Renal cortical epithelial cell (primary cell): ENCODE measurements around the gene UBAP1. TPM values are rescaled to one million over a fixed set of nuclear protein-coding genes. Genes with fewer than 3 reads are reported as not detected.
"Not testable (repeated sequence)": the region's sequence is repeated elsewhere in the genome, so short reads cannot be mapped to it uniquely, and the experiment has no call there.

ENCODE experiments used
- DNase-seq: peaks from one replicate; pipeline ENCODE4 v3.0.0-alpha.2; 2011; ENCODE audit warnings: low read depth
- total RNA-seq: library from RNA; depleted of rRNA; stranded (reverse); fragments of >200 nt; gene quantifications from 2 replicates; pipeline ENCODE4 v1.2.3, GENCODE V29; 2014

UBAP1 gene
- total RNA-seq, 1 donor from 2014 or later = 83.0 TPM

DNA sequence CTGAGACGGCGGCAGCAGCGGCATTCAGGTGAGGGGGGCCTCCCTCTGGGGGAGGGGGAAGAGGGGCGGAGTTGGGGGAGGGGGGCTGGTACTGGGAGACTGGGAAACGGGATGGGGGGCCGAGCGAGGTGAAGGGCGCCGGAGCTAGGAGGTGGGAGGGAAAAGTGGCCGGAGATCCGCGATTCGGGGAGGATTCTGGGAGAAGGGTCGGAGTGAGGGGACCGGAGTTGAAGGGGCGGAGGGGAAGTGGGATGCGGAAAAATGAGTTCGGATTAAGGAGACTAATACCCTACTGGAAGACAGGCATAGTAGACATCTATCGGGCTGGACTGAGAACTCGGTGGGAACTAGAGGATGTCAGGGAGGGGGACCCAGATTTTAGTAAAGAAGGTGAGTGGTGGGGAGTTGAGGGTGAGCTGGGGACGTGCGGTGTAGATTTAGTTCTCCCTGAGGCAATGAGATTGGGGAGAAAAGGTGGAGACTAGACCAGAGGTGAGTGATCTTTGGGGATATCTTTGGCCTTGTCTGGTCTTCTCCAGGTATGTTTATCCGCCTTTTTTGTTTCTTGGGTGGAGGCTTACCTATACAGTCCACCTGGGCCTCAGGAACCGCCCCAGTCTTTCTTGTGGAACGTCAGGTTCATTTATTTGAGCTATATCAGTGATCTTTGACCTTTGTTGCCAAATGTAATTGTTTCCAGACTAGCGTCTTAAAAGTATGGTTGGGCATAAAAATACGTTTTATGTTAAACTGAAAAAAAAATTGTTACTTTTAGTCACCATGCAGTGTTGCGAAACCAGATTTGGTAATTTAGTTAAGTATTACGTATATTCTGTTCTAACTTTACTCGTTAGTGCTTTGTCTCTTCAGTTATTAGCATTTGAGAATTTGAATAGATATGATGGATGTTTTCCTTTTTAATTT lies 632 bp downstream of the UBAP1 start:
- DNase-seq = peak; percentile 66

DNA sequence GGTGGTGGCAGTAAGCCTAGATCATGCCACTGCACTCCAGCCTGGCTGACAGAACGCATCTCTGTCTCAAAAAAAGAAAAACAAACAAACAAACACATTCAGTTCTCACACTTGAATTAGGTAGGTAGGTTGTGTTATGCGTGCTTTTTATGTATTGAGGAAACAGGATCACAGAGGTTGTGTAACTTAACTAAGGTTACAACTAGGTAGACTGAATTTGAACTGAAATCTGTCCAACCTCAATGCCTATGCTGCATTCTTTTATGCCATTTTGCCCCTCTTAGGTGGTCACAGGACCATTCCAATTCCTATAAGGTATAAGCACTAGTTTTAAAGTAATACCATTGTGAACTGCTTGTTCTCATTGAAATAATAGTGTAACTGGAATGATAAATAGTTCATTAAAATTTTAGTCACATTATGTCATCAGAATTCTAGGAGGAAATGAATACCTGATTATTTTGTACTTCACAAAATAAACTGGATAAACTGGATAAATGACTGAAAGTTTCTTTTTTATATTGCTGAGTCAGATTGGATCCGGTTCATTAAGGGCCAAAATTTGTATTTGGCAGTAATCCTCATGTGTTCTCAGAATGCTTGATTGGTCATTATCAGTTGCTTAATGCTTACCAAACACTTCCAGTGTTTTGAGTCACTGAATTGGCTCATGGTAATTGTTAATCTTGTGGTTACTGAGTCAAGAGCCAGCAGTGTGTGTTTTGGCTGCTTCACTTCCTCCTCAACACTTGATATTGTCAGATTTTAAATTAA lies 7.1 kb downstream of the UBAP1 start:
- peak; percentile 100 for DNase-seq

DNA sequence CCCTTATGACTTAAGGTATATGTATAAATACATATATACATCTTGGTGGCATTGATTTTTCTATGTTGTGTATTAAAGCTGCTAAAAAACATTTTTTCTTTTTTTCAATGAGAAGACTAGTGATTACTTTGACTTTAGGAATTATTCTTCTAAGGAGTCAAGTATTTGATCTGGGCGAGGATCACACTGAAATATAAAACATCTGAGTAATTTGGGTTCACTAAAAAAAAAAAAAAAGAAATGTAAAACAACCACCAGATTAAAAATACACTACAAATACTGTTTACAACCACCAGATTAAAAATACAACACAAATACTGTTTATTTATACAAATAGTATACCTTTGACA lies 9.0 kb downstream of the UBAP1 start:
- DNase-seq = no peak

DNA sequence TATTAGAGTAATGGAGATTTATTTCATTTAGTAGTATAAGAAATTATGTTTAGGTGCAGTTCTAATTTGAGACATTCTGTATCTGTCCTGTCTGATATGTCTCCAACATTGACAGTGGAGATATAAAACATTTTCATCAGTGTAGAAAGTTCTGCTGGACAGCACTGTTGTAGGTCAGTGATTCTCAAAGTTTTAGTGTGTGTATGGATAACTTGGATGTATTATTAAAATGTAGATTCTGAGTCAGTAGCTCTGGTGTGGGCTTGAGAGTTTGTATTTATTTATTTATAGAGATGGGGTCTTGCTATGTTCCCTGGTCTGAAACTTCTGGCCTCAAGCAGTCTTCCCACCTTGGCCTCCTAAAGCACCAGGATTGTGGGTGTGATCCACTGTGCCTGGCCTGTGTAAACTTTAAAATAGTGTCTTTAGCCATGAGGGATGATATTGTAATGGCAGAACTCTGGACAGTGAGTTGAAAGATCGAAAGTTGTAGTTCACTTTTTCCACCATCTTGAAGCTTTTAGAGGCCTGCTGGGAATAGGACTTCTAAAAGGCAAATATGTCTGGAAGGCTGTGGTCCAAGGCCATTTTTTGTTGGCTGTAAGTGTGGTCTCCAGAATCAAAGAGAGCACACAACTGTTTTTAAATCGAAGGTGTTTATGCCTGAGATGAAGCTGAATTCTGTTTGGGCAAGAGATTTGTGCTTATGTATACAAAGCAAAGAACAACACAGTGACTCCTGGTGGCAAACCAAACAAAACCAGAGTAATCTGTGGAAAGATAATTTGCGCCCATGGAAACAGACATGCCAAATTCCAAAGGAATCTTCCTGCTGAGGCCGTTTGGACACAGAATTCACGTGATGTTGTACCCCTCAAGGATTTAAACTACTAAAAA lies 12.4 kb downstream of the UBAP1 start:
- DNase-seq = peak; percentile 52

DNA sequence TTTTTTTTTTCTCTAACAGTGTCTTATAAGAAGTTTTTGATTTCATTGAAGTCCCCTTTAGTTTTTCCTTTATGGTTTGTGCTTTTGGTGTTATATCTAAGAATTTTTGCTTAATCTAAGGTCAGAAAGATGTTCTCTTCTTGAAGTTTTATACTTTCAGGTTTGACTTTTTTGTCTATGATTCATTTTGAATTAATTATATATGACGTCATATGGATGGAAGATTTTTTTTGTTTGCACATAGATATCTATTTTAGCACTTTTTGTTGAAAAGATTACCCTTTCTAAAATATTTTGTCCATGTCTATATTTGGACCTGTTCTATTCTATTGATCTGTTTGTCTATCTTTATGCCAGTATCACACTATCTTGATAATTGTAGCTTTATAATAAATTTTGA lies 16.3 kb downstream of the UBAP1 start:
- DNase-seq = no peak

- not testable (repeated sequence) for DNase-seq
Observed at GRCh38 chr9:34197286-34197685, 18.4 kb downstream of the UBAP1 start.

DNA sequence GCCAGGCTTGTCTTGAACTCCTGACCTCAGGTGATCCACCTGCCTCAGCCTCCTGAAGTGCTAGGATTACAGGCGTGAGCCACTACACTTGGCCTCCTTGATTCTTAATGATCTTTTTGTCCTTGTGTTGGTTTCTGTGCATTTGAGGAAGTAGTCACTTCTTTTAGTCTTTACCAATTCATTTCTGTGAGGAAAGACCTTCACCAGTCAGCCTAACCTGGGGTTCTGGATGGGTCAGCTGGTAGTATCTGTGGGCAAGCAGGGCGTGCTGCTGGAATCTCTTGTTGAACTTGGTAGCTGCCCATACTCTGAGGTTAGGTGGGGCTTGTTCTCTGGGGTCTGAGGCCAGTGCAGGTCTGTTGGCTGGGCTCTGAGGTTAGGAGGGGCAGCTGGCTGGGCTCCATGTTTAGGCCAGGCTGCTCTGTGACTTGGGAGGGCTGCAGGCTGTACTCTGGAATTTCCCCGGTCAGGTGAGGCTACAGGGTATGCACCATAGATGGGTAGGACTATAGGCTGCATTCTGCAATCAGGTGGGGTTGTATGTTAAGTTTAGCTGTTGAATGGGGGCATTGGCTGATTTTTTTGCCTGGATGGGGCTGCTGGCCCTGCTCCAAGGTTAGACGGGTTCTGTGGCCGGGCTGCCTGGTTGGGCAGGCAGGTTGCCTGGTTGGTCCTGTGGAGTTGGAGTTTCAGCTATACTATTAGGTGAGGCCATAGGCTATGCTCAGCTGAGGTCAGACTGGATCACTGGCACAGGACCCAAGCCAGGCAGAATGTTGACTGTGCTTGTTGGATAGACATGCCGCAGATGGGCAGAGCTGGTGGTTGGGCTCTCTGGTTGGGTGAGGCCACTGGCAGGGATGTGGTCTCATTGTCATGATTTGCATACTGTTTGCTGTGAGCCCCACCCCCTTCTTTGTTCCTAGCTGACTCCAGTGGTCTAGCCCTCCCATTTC lies 19.2 kb downstream of the UBAP1 start:
- peak; percentile 39 for DNase-seq

DNA sequence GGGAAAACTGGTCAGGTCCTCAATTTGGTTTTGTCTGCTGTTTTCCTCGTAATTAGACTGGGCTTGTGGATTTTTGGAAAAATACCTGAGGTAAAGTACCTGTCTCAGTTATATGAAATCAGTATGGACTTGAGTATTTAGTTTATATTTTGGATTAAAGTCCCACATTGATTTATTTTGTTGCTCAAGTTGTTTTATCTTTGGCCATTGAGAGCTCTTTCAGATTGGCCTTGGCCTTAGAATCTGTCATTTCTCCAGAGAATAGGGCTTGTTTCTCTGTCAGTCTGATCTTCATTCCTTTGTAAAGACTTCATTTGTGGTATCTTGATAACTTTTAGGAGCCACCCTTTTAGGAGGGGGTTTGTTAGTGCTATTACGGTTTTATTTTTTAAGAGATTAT lies 21.2 kb downstream of the UBAP1 start:
- no peak for DNase-seq

- DNase-seq = no peak
Observed at GRCh38 chr9:34203275-34203991, 24.6 kb downstream of the UBAP1 start.

- no peak for DNase-seq
Observed at GRCh38 chr9:34203992-34204635, 25.3 kb downstream of the UBAP1 start.

- no peak for DNase-seq
Observed at GRCh38 chr9:34205102-34205501, 26.3 kb downstream of the UBAP1 start.

DNA sequence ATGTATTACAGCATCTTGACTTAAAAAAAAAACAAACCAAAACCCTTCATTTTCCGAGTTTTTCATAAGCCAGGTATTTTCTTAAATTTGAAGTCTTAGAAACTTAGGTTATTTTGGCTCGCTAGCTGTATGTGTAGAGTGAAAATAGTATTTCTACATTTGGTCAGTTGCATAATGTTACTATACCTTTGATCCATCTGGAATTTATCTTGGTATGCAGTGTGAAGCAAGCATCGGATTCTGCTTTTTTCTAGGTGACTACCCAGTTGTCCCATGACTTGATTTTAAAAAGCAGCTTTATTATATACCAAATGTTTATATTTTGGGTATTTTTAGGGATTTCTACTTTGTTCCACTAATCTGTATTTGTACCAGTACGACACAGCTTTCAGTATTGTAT lies 27.7 kb downstream of the UBAP1 start:
- DNase-seq = no peak

GRCh38 chr9:34211395-34211794 lies 32.6 kb downstream of the UBAP1 start:
- DNase-seq = no peak

DNA sequence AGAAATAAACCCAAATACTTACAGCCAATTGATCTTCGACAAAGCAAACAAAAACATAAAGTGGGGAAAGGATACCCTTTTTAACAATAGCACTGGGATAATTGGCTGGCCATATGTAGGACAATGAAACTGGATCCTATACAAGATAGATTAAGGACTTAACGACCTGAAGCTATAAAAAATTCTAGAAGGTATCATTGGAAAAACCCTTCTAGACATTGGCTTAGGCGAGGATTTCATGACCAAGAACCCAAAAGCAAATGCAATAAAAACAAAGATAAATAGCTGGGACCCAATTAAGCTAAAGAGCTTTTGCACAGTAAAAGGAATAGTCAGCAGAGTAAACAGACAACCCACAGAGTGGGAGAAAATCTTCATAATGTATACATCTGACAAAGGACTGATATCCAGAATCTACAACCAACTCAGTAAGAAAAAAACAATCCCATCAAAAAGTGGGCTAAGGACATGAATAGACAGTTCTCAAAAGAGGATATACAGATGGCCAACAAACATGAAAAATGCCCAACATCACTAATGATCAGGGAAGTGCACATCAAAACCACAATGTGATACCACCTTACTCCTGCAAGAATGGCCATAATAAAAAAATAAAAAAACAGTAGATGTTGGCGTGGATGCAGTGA lies 35.6 kb downstream of the UBAP1 start:
- DNase-seq = not testable (repeated sequence)

DNA sequence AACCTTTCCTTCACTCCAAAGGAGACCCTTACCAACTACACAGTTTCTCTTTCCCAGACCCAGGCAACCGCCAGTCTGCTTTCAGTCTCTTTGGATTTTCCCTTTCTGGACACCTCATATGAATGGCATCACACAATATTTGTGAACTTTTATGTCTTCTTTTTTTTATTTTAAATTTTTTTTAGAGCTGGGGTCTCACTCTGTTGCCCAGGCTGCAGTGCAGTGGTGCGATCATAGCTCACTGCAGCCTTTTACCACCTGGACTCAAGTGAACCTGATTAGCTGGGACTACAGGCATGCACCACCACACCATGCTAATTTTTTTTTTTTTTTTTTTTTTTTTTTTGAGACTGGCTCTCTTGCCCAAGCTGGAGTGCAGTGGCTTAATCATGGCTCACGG lies 37.5 kb downstream of the UBAP1 start:
- DNase-seq = no peak

GRCh38 chr9:34217015-34217414 lies 38.2 kb downstream of the UBAP1 start:
- not testable (repeated sequence) for DNase-seq

- no peak for DNase-seq
Observed at GRCh38 chr9:34218446-34218845, 39.6 kb downstream of the UBAP1 start.

DNA sequence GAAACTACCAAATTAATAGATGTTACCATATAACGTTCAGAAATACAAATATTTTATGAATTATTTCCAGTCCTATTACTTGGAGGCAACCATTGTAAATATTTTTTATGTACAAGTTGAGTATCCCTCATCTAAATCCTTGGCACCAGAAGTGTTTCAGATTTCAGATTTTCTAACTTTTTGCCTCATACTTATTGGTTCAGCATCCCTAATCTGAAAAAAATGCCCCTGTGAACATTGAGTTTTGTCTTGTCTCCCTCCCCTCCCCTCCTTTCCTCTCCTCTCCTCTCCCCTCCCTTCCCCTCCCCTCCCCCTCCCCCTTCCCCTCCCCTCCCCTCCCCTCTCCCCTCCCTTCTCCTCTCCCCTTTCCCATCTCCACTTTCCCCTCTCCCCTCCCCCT lies 40.6 kb downstream of the UBAP1 start:
- no peak for DNase-seq

DNA sequence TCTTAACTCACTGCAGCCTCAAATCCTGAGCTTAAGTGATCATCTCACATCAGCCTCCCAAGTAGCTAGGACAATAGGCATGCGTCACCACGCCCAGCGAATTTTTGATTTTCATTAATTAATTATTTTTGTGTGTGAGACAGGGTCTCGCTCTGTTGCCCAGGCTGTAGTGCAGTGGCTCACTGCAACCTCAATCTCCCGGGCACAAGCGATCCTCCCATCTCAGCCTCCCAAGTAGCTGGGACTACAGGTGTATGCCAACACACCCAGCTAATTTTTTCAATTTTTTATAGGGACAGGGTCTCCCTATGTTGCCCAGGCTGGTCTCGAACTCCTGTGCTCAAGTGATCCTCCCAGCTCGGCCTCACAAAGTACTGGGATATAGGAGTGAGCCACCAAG lies 41.4 kb downstream of the UBAP1 start:
- DNase-seq = no peak
